Tibial artery (tissue), 4 donors: ENCODE results near the gene XRCC3.

ENCODE experiments used
- DNase-seq, 2 donors: peaks; one replicate each; pipeline ENCODE4 v3.0.0-alpha.2; 2019
- H3K27ac ChIP-seq, 2 donors: fragments of 200-600 bp; sonication (generic) in 1 of 2; 1 replicate in 1 of 2; 2 replicates in 1 of 2; pipeline ENCODE4 v1.5.1; 2018 to 2019; ENCODE audit warnings: mild to moderate bottlenecking in 1 of 2
- H3K27me3 ChIP-seq, 2 donors: fragments of 200-600 bp; sonication (generic) in 1 of 2; one replicate each; pipeline versions ENCODE4 v1.5.1 to v1.6.0; 2016 to 2019
- H3K36me3 ChIP-seq, 3 donors: fragments of 200-600 bp; sonication (generic) in 2 of 3; one replicate each; pipeline ENCODE4 v1.5.1; 2016 to 2019; ENCODE audit warnings: mild to moderate bottlenecking in 2 of 3
- H3K4me1 ChIP-seq, 4 donors: fragments of 200-600 bp; sonication (generic) in 2 of 4; 1 replicate in 3 of 4; 2 replicates in 1 of 4; pipeline ENCODE4 v1.5.1; 2016 to 2019
- H3K4me3 ChIP-seq, 2 donors: fragments of 200-600 bp; sonication (generic) in 1 of 2; 1 replicate in 1 of 2; 2 replicates in 1 of 2; pipeline ENCODE4 v1.5.1; 2018 to 2019; ENCODE audit warnings: mild to moderate bottlenecking in 2 of 2
- H3K9me3 ChIP-seq, 3 donors: fragments of 200-600 bp; sonication (generic) in 1 of 3; one replicate each; pipeline ENCODE4 v1.5.1; 2016 to 2019
- intact Hi-C: fragments of 100-400 bp; cut with DNase I; formaldehyde crosslinking; loops from one replicate; pipeline ENCODE4 v1.15.0; 2023; ENCODE audit warnings: low total_unique reads
- TF ChIP-seq, protein P1 (sequence below), 2 experiments: fragments of 200-600 bp in 1 of 2; fragments of 450-650 bp in 1 of 2; IDR thresholded peaks; one replicate each; pipeline ENCODE4 v1.5.1; 2017 to 2019; ENCODE audit warnings: antibody characterized with exemption in 2 of 2, mild to moderate bottlenecking in 1 of 2, moderate library complexity in 1 of 2

XRCC3 gene

GRCh38 chr14:103726474-103726873, 11.2 kb upstream of the XRCC3 start:
- H3K4me3 ChIP-seq = no peak overlapping the region
- TF ChIP-seq, protein P1, sequence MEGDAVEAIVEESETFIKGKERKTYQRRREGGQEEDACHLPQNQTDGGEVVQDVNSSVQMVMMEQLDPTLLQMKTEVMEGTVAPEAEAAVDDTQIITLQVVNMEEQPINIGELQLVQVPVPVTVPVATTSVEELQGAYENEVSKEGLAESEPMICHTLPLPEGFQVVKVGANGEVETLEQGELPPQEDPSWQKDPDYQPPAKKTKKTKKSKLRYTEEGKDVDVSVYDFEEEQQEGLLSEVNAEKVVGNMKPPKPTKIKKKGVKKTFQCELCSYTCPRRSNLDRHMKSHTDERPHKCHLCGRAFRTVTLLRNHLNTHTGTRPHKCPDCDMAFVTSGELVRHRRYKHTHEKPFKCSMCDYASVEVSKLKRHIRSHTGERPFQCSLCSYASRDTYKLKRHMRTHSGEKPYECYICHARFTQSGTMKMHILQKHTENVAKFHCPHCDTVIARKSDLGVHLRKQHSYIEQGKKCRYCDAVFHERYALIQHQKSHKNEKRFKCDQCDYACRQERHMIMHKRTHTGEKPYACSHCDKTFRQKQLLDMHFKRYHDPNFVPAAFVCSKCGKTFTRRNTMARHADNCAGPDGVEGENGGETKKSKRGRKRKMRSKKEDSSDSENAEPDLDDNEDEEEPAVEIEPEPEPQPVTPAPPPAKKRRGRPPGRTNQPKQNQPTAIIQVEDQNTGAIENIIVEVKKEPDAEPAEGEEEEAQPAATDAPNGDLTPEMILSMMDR (IDR thresholded peaks at IDR 0.05) = no peak
- H3K36me3 ChIP-seq = peaks cover 29 to 51% (median 47%) of the 10 kb centered on the region in 3 donors
- intact Hi-C loops = no loop called here
- H3K4me1 ChIP-seq = peaks cover 3 to 77% (median 46%) of the 10 kb centered on the region in 4 donors
- H3K27me3 ChIP-seq = no peaks in the 10 kb centered on the region
- DNase-seq = no peak
- H3K9me3 ChIP-seq = no peaks in the 10 kb centered on the region
- peak overlapping the region; percentile 86 to 91 for H3K27ac ChIP-seq

DNA sequence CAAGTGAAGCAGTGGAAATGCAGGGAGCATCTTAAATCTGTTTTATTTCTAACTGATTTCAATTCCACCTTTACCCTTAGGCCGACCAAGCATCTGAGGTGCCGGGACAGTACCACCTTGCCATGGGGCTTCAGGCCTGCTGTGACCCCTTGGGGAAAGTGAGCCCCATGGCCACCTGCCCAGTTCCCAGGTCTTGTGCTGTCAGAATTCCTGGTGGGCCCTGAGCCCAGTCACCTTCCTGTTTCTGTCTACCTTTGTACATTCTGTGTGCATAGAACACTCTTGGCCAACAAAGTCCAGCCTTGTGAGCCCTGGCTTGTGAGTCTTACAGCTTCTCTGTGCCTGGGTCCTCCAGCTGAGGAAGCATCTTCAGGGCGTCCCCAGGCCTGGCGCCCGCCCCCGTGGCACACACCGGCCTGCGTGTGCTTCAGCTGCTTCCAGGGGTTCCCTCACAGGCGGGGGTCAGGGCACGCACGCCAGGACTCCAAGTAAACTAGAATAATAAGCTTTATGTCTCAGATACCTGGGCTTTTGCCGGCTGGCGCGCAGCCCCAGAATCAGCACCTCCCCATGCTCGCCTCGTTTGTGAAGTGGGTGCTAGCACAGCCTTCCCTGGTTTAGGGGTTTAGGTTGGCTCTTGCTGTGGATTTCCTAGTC, 10.6 kb upstream of the XRCC3 start:
- Histone ChIP-seq H3K4me3 (no peak overlapping the region), H3K27me3 (no peaks in the 10 kb centered on the region), H3K9me3 (no peaks in the 10 kb centered on the region), H3K36me3 (peaks cover 28 to 45% (median 45%) of the 10 kb centered on the region in 3 donors), H3K4me1 (peaks cover 3 to 83% (median 49%) of the 10 kb centered on the region in 4 donors), H3K27ac (peak overlapping the region; percentile 86 to 91)
- intact Hi-C loops = no loop called here
- no peak for DNase-seq
- TF ChIP-seq, protein P1 (IDR thresholded peaks at IDR 0.05) = no peak

- H3K27me3 ChIP-seq = no peaks in the 10 kb centered on the region
- DNase-seq = no peak
- H3K27ac ChIP-seq = peak overlapping the region; percentile 86 to 91
- H3K4me1 ChIP-seq = peaks cover 3 to 77% (median 52%) of the 10 kb centered on the region in 4 donors
- TF ChIP-seq, protein P1 (IDR thresholded peaks at IDR 0.05) = no peak
- no peaks in the 10 kb centered on the region for H3K9me3 ChIP-seq
- peaks cover 21 to 39% (median 38%) of the 10 kb centered on the region in 3 donors for H3K36me3 ChIP-seq
- intact Hi-C loops = no loop called here
- no peak overlapping the region for H3K4me3 ChIP-seq
Observed at GRCh38 chr14:103725001-103725682, 9.9 kb upstream of the XRCC3 start.

DNA sequence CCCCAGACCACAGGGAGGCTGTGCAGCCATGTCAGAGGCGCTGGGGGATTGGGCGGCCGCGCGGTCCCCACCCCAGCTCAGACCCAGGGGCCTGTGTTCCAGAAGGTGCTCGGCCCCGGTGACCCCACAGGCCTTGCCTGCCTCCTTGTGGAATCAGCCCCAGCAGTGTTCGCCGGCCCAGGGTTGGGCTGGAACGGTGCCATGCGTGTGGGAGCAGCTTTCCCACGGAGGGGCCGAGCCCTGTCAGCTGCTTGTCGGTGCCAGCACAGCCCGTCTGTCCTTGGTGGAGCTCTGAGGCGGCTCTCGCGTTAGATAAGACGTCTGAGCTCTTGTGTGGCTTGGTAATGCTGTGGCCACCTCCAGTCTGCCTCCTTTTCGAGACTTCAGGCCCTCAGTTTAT, 8.9 kb upstream of the XRCC3 start:
- Histone ChIP-seq H3K27me3 (no peaks in the 10 kb centered on the region), H3K4me3 (peak overlapping the region; percentile 20 to 24), H3K27ac (peak overlapping the region; percentile 86 to 91), H3K36me3 (peaks cover 10 to 29% (median 27%) of the 10 kb centered on the region in 3 donors), H3K4me1 (peaks cover 3 to 68% (median 55%) of the 10 kb centered on the region in 4 donors), H3K9me3 (no peaks in the 10 kb centered on the region)
- intact Hi-C loops = no loop called here
- peak; percentile 72 to 94 for DNase-seq
- TF ChIP-seq, protein P1 (IDR thresholded peaks at IDR 0.05) = peak; percentile 19 to 22

DNA sequence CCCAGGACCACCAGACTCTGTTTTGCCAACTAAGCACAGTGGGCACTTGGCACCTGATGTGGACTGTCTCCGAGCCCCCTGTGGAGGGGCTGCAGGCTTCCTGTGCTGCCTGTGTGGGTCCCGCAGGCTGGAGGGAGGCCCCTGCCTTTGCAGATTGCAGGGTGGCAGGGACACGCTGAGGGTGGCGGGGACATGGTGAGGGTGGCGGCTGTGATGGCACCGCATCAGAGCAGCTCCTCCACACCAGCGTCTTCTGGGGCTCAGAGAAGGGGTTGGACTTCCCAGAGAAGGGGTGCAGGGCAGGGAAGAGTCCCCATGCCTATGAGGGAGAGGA, 8.5 kb upstream of the XRCC3 start:
- Histone ChIP-seq H3K27ac (peak overlapping the region; percentile 86 to 91), H3K9me3 (no peaks in the 10 kb centered on the region), H3K27me3 (no peaks in the 10 kb centered on the region), H3K4me3 (peak overlapping the region; percentile 20 to 24), H3K36me3 (peaks cover 6 to 25% (median 23%) of the 10 kb centered on the region in 3 donors), H3K4me1 (peaks cover 3 to 72% (median 55%) of the 10 kb centered on the region in 4 donors)
- DNase-seq = no peak
- intact Hi-C loops = no loop called here
- TF ChIP-seq, protein P1 (IDR thresholded peaks at IDR 0.05) = no peak
